ENCODE data around the gene FCN3. TPM values are rescaled to one million over a fixed set of nuclear protein-coding genes. Genes with fewer than 3 reads are reported as not detected.

Gene FCN3
- total and polyA plus RNA-seq, 9 of the 15 experiments (the other 6 are each of a cell fraction or from before 2014, with no cell fraction given): 0.49 TPM; not detected in 8

DNA sequence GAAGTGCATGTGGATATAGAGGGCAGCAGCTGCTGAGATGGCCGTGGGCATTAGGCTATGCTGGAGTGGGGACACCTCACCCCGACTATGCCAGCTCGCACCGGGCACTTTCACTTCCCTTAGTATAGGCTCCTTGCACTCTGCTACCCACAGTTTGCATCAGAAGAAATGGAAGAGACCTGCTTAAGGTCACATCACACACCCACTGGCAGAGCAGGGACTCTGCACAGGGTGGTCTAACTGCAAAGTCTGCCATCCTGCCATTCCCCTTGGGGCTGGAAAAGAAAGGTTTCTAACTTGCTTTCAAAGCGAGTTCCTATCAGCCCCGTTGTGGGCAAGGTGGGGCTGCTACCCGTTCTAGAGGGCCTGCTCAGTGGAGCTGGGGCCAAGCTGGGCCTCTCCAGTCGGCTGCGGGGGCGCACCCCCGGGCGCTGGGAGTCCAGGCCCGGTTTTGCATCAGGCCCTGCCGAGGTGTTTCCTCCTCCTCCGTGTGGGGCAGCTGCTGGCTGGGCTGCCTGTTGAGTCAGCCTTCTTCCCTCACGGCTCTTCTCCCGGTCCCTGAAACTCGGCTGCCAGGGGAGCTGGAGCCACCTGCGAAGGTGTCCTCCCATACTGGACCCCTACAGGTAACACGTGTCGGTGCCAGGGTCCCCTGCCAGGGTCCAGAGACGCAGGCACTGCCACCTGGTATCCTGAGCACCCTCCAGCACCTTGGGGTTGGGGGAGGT lies 32.9 kb downstream of the FCN3 start, which contains the start of gene SYTL1 (continued):
- TF ChIP-seq ETV6 (IDR thresholded peaks at IDR 0.05; ENCODE audit: borderline replicate concordance in 1 of 2, low read depth in 2 of 2, low read length in 1 of 2): no peak
- no peak for TF ChIP-seq ETV6 (CRISPR knock-in tag; IDR thresholded peaks at IDR 0.05; ENCODE audit: borderline replicate concordance)
- no peak for TF ChIP-seq RFX7 (CRISPR knock-in tag; IDR thresholded peaks at IDR 0.05)
- no peak for TF ChIP-seq ZEB2 (IDR thresholded peaks at IDR 0.05)
- TF ChIP-seq ZBTB1 (CRISPR knock-in tag; IDR thresholded peaks at IDR 0.05; ENCODE audit: borderline replicate concordance, low read depth): no peak
- TF ChIP-seq PPARD (CRISPR knock-in tag; IDR thresholded peaks at IDR 0.05): no peak
- no peak for TF ChIP-seq SPI1 (IDR thresholded peaks at IDR 0.05; ENCODE audit: borderline replicate concordance, low read depth, low read length)
- no peak for TF ChIP-seq FIP1L1 (IDR thresholded peaks at IDR 0.05; ENCODE audit: low read depth, low read length, poor library complexity, severe bottlenecking)
- no peak for TF ChIP-seq ZBED1 (IDR thresholded peaks at IDR 0.05)
- 0 out of 2 replicates have a peak, but pooled peaks have one; percentile 28 for TF ChIP-seq SMAD3 (CRISPR knock-in tag; conservative IDR thresholded peaks at IDR 0.05)
- no peak for TF ChIP-seq BACH1 (tag; IDR thresholded peaks at IDR 0.05)
- TF ChIP-seq, protein P1, sequence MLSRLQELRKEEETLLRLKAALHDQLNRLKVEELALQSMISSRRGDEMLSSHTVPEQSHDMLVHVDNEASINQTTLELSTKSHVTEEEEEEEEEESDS (CRISPR knock-in tag; IDR thresholded peaks at IDR 0.05): no peak
- no peak for TF ChIP-seq POLR2AphosphoS5 (IDR thresholded peaks at IDR 0.05; ENCODE audit: control insufficient read depth, insufficient read depth, low read depth, low read length)
- peak in 1 of 2 experiments; percentile 33; a peak in 1 of 4 replicates for TF ChIP-seq NRF1 (conservative IDR thresholded peaks at IDR 0.05 in 1 of 2, IDR thresholded peaks at IDR 0.05 in 1 of 2)
- TF ChIP-seq ZNF143 (CRISPR knock-in tag; IDR thresholded peaks at IDR 0.05): no peak
- no peak for TF ChIP-seq ZNF347 (CRISPR knock-in tag; IDR thresholded peaks at IDR 0.05; ENCODE audit: low read depth)
- no peak for TF ChIP-seq ZC3H11A (IDR thresholded peaks at IDR 0.05; ENCODE audit: low read depth, low read length)
- TF ChIP-seq POLR2A (conservative IDR thresholded peaks at IDR 0.05): no peak
- TF ChIP-seq POLR3G (IDR thresholded peaks at IDR 0.05; ENCODE audit: extremely low read depth, insufficient read length, insufficient replicate concordance): no peak
- TF ChIP-seq, protein P2, sequence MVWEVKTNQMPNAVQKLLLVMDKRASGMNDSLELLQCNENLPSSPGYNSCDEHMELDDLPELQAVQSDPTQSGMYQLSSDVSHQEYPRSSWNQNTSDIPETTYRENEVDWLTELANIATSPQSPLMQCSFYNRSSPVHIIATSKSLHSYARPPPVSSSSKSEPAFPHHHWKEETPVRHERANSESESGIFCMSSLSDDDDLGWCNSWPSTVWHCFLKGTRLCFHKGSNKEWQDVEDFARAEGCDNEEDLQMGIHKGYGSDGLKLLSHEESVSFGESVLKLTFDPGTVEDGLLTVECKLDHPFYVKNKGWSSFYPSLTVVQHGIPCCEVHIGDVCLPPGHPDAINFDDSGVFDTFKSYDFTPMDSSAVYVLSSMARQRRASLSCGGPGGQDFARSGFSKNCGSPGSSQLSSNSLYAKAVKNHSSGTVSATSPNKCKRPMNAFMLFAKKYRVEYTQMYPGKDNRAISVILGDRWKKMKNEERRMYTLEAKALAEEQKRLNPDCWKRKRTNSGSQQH (CRISPR knock-in tag; IDR thresholded peaks at IDR 0.05): no peak
- TF ChIP-seq ZFPM2 (CRISPR knock-in tag; IDR thresholded peaks at IDR 0.05): no peak
- peak; percentile 7; the same call in 1 of the 2 replicates for TF ChIP-seq HNRNPL (IDR thresholded peaks at IDR 0.05; ENCODE audit: low read depth, low read length)
- TF ChIP-seq DDX20 (tag; IDR thresholded peaks at IDR 0.05; ENCODE audit: low read depth): no peak
- no peak for TF ChIP-seq ZC3H8 (IDR thresholded peaks at IDR 0.05)
